H1 (cell line): Measurements from ENCODE around the gene PLCB1. TPM values are rescaled to one million over a fixed set of nuclear protein-coding genes. Genes with fewer than 3 reads are reported as not detected.

ENCODE experiments used
- CTCF ChIA-PET: fragments of 300-600 bp; sonication (Branson Sonifier 250); formaldehyde crosslinking; loops from one replicate; lab custom pipeline; 2021; ENCODE audit not compliant: partially characterized antibody; lab: Charles Lee
- POLR2A ChIA-PET: fragments of 300-600 bp; sonication (Branson Sonifier 250); formaldehyde crosslinking; loops from one replicate; lab custom pipeline; 2021; ENCODE audit warnings: inconsistent platforms; ENCODE audit not compliant: partially characterized antibody; lab: Charles Lee
- DNase-seq, 2 experiments: peaks; one replicate each; pipeline versions ENCODE4 v3.0.0 to v3.0.0-alpha.2; 2010 to 2022; ENCODE audit warnings: low spot score in 2 of 2, low read depth in 1 of 2, mixed read lengths in 1 of 2
- FAIRE-seq: peaks from 2 replicates; lab custom pipeline; 2011; peaks lifted over from hg19 to GRCh38; lab: Jason Lieb, UNC
- H2AFZ ChIP-seq: 2 replicates; pipeline ENCODE4 v1.8.1; 2012; ENCODE audit warnings: low read length, inconsistent platforms
- H2AK5ac ChIP-seq: 2 replicates; pipeline ENCODE4 v1.6.1; 2013; ENCODE audit warnings: low read depth, low read length
- H2BK120ac ChIP-seq: replicated peaks from 2 replicates; pipeline ENCODE3; 2013; ENCODE audit warnings: low read depth, low read length, inconsistent platforms
- H2BK12ac ChIP-seq: 2 replicates; pipeline ENCODE4 v1.6.1; 2013; ENCODE audit warnings: low read depth, low read length
- H2BK15ac ChIP-seq: 2 replicates; pipeline ENCODE4 v1.6.1; 2013; ENCODE audit warnings: low read length
- H2BK20ac ChIP-seq: 2 replicates; pipeline ENCODE4 v1.6.1; 2013; ENCODE audit warnings: low read length
- H2BK5ac ChIP-seq: 2 replicates; pipeline ENCODE4 v1.6.1; 2013; ENCODE audit warnings: low read depth, low read length
- H3K14ac ChIP-seq: 2 replicates; pipeline ENCODE4 v1.6.1; 2013; ENCODE audit warnings: inconsistent platforms; ENCODE audit not compliant: insufficient read length
- H3K18ac ChIP-seq: 2 replicates; pipeline ENCODE4 v1.6.1; 2013; ENCODE audit warnings: low read length; ENCODE audit errors: extremely low read depth
- H3K23ac ChIP-seq: 2 replicates; pipeline ENCODE4 v1.6.1; 2013; ENCODE audit warnings: inconsistent platforms; ENCODE audit not compliant: insufficient read length
- H3K23me2 ChIP-seq: 2 replicates; pipeline ENCODE4 v1.6.1; 2013; ENCODE audit warnings: low read depth, low read length
- H3K27ac ChIP-seq: 2 replicates; pipeline ENCODE4 v1.6.1; 2011; ENCODE audit warnings: low read depth, low read length, inconsistent platforms
- H3K27me3 ChIP-seq, 4 experiments: replicated peaks in 1 of 4; 1 replicate in 1 of 4; 2 replicates in 3 of 4; pipeline versions ENCODE4 v1.6.1 to v1.8.1; 2011 to 2013; ENCODE audit warnings: low read length in 3 of 4, mild to moderate bottlenecking in 3 of 4, inconsistent platforms in 2 of 4, mixed read lengths in 2 of 4, moderate library complexity in 1 of 4; ENCODE audit not compliant: control insufficient read depth in 3 of 4, insufficient read depth in 3 of 4; ENCODE audit errors: extremely low read depth in 1 of 4
- H3K36me3 ChIP-seq, 4 experiments: 2 replicates each; pipeline versions ENCODE4 v1.6.1 to v1.8.1; 2011 to 2013; ENCODE audit warnings: mild to moderate bottlenecking in 4 of 4, low read length in 3 of 4, moderate library complexity in 2 of 4, control low read depth in 1 of 4, inconsistent platforms in 1 of 4; ENCODE audit not compliant: insufficient read depth in 4 of 4, control insufficient read depth in 2 of 4
- H3K4ac ChIP-seq: replicated peaks from 2 replicates; pipeline ENCODE3; 2013; ENCODE audit warnings: low read length, low read depth, mixed read lengths, inconsistent platforms; ENCODE audit not compliant: insufficient read length
- H3K4me1 ChIP-seq, 4 experiments: replicated peaks in 1 of 4; 1 replicate in 1 of 4; 2 replicates in 3 of 4; pipeline versions ENCODE4 v1.6.1 to v1.8.1; 2011 to 2013; ENCODE audit warnings: low read length in 3 of 4, inconsistent platforms in 2 of 4, mixed read lengths in 1 of 4; ENCODE audit not compliant: insufficient read depth in 4 of 4, control insufficient read depth in 3 of 4
- H3K4me2 ChIP-seq, 2 experiments: 2 replicates each; pipeline versions ENCODE4 v1.6.1 to v1.8.1; 2011 to 2013; ENCODE audit warnings: low read depth in 2 of 2, low read length in 2 of 2, control low read depth in 1 of 2, inconsistent platforms in 1 of 2, mild to moderate bottlenecking in 1 of 2; ENCODE audit not compliant: insufficient read depth in 1 of 2
- H3K4me3 ChIP-seq, 4 experiments: fragments of 200-600, 300-600 bp in 1 of 4; sonication (generic), shearing (Covaris generic), sonication (Bioruptor Twin) in 1 of 4; 2 replicates each; pipeline versions ENCODE4 v1.5.1 to v1.8.1; 2011 to 2016; ENCODE audit warnings: low read length in 4 of 4, low read depth in 3 of 4, control low read depth in 2 of 4, inconsistent platforms in 2 of 4, mild to moderate bottlenecking in 2 of 4, mixed read lengths in 1 of 4, moderate library complexity in 1 of 4; ENCODE audit not compliant: insufficient read depth in 2 of 4; ENCODE audit errors: extremely low read depth in 1 of 4
- H3K56ac ChIP-seq: replicated peaks from 2 replicates; pipeline ENCODE3; 2013; ENCODE audit warnings: low read depth, mild to moderate bottlenecking, mixed read lengths, low read length, inconsistent platforms; ENCODE audit not compliant: insufficient read length
- H3K79me1 ChIP-seq: 2 replicates; pipeline ENCODE4 v1.6.1; 2013; ENCODE audit warnings: low read depth, low read length, control low read depth
- H3K79me2 ChIP-seq, 2 experiments: 2 replicates each; pipeline versions ENCODE4 v1.6.1 to v1.8.1; 2012 to 2013; ENCODE audit warnings: low read length in 2 of 2, mild to moderate bottlenecking in 2 of 2, inconsistent platforms in 1 of 2; ENCODE audit not compliant: insufficient read depth in 2 of 2, control insufficient read depth in 1 of 2
- H3K9ac ChIP-seq, 4 experiments: replicated peaks in 1 of 4; 1 replicate in 1 of 4; 2 replicates in 3 of 4; pipeline versions ENCODE4 v1.6.1 to v1.8.1; 2011 to 2013; ENCODE audit warnings: low read depth in 3 of 4, low read length in 3 of 4, control low read depth in 2 of 4, mild to moderate bottlenecking in 2 of 4, moderate library complexity in 2 of 4, inconsistent platforms in 1 of 4; ENCODE audit errors: extremely low read depth in 1 of 4
- H3K9me3 ChIP-seq, 2 experiments: 2 replicates each; pipeline versions ENCODE4 v1.6.1 to v1.8.1; 2012 to 2013; ENCODE audit warnings: mild to moderate bottlenecking in 2 of 2, moderate library complexity in 2 of 2, control low read depth in 1 of 2, inconsistent platforms in 1 of 2, low read depth in 1 of 2, low read length in 1 of 2, mixed read lengths in 1 of 2; ENCODE audit not compliant: insufficient read depth in 2 of 2
- H4K20me1 ChIP-seq, 2 experiments: replicated peaks in 1 of 2; 2 replicates each; pipeline versions ENCODE3 to v1.8.1; 2011 to 2013; ENCODE audit warnings: inconsistent platforms in 2 of 2, low read length in 2 of 2, mild to moderate bottlenecking in 1 of 2; ENCODE audit not compliant: insufficient read depth in 2 of 2, control insufficient read depth in 1 of 2
- H4K5ac ChIP-seq: 2 replicates; pipeline ENCODE4 v1.6.1; 2013; ENCODE audit warnings: low read length, low read depth, mixed read lengths, inconsistent platforms; ENCODE audit not compliant: insufficient read length
- H4K8ac ChIP-seq: 2 replicates; pipeline ENCODE4 v1.8.0; 2013; ENCODE audit warnings: mild to moderate bottlenecking, moderate library complexity, low read length, inconsistent platforms; ENCODE audit not compliant: insufficient read depth; ENCODE audit errors: extremely low read depth
- H4K91ac ChIP-seq: replicated peaks from 2 replicates; pipeline ENCODE3; 2013; ENCODE audit warnings: low read length, mixed read lengths, inconsistent platforms; ENCODE audit not compliant: insufficient read length
- JUN ChIP-seq: IDR thresholded peaks from 2 replicates; pipeline ENCODE4 v1.6.1; 2011; ENCODE audit warnings: low read depth, mild to moderate bottlenecking, improper control_type of control experiment, low read length
- RAD21 ChIP-seq, 2 experiments: IDR thresholded peaks in 1 of 2; conservative IDR thresholded peaks in 1 of 2; 2 replicates each; pipeline ENCODE4 v1.6.1; 2011; ENCODE audit warnings: low read depth in 2 of 2, low read length in 2 of 2, improper control_type of control experiment in 1 of 2, inconsistent platforms in 1 of 2, mild to moderate bottlenecking in 1 of 2, moderate library complexity in 1 of 2
- SRF ChIP-seq: IDR thresholded peaks from 2 replicates; pipeline ENCODE4 v1.6.1; 2011; ENCODE audit warnings: mild to moderate bottlenecking, low read depth, low read length, moderate library complexity
- WGBS, 2 experiments: shearing (Covaris generic) in 1 of 2; methylation state at CpG; one replicate each; pipeline versions ENCODE4 v1.1.6 to v1.1.7; 2013 to 2015; ENCODE audit warnings: low lambda C conversion rate in 2 of 2, mixed read lengths in 2 of 2, inconsistent platforms in 1 of 2, low coverage in 1 of 2, missing lambda C conversion rate in 1 of 2; ENCODE audit not compliant: insufficient replicate concordance in 2 of 2, insufficient coverage in 1 of 2, insufficient read length in 1 of 2; ENCODE audit errors: extremely low coverage in 1 of 2, missing lambda C conversion rate in 1 of 2; 5-methylcytosine and 5-hydroxymethylcytosine counted together
- polyA plus RNA-seq, 7 experiments: library from polyadenylated mRNA; depleted of rRNA in 3 of 7; stranded (reverse) in 5 of 7; unstranded in 2 of 7; fragments of >200 nt in 5 of 7; fragments of 200-250 nt in 2 of 7; gene quantifications; 1 replicate in 5 of 7; 2 replicates in 1 of 7; 4 replicates in 1 of 7; pipeline versions ENCODE4 v1.2.1 to v1.2.3, GENCODE V29; 2011 to 2013; ENCODE audit warnings: missing spikeins in 2 of 7, mixed read lengths in 2 of 7
- total RNA-seq: library from RNA; stranded (reverse); fragmentation: NEBNext Ultra II Directional; extraction: Animal tissue kit (Norgen Biotek cat#: 25700); gene quantifications from 2 replicates; pipeline ENCODE4 v1.2.1, GENCODE V29; 2021
- TF ChIP-seq, protein P1 (sequence below): IDR thresholded peaks from 2 replicates; pipeline ENCODE4 v1.6.1; 2012; ENCODE audit warnings: low read length, inconsistent platforms
- TF ChIP-seq, protein P2 (sequence below), 3 experiments: IDR thresholded peaks; 1 replicate in 2 of 3; 2 replicates in 1 of 3; pipeline versions ENCODE4 v1.5.1 to v1.6.1; 2011; ENCODE audit warnings: low read length in 3 of 3, mild to moderate bottlenecking in 3 of 3, inconsistent platforms in 2 of 3, low read depth in 1 of 3, moderate library complexity in 1 of 3; ENCODE audit not compliant: insufficient read depth in 1 of 3; ENCODE audit errors: control extremely low read depth in 1 of 3

PLCB1 gene
- total and polyA plus RNA-seq, 2 of the 8 experiments (the other 6 are each of a cell fraction or from before 2014, with no cell fraction given), result 2.6 to 9.1 TPM

DNA sequence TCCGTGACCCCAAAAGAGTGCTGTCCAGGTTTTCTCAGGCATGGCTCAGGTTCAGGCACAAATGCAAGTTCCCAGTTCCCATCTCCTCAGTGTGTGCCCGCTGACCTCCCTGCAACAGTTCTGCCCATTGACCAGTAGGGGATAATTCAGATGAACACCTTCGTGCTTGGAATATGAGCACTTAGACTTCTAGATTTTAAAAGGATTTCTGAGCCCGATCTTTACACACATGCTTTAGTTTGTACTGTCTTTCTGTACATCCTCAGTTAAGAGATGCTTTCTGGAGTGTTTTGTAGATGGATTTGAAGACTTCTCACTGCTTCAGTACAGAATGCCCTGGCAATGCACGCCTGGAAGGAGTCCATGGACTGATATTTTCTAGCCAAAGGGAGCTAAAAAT lies 697.2 kb downstream of the PLCB1 start:
- H3K27ac ChIP-seq, result no peak overlapping the region
- FAIRE-seq, result peak; percentile 39
- H3K4me2 ChIP-seq, result no peak overlapping the region
- no peak overlapping the region for H2BK20ac ChIP-seq
- no peak overlapping the region for H3K14ac ChIP-seq
- no peaks in the 10 kb centered on the region for H3K79me2 ChIP-seq
- H3K56ac ChIP-seq, result no peak overlapping the region
- no peaks in the 10 kb centered on the region for H3K9me3 ChIP-seq
- TF ChIP-seq, protein P1, sequence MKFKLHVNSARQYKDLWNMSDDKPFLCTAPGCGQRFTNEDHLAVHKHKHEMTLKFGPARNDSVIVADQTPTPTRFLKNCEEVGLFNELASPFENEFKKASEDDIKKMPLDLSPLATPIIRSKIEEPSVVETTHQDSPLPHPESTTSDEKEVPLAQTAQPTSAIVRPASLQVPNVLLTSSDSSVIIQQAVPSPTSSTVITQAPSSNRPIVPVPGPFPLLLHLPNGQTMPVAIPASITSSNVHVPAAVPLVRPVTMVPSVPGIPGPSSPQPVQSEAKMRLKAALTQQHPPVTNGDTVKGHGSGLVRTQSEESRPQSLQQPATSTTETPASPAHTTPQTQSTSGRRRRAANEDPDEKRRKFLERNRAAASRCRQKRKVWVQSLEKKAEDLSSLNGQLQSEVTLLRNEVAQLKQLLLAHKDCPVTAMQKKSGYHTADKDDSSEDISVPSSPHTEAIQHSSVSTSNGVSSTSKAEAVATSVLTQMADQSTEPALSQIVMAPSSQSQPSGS, result no peak
- TF ChIP-seq RAD21 (IDR thresholded peaks at IDR 0.05 in 1 of 2, conservative IDR thresholded peaks at IDR 0.05 in 1 of 2; ENCODE audit: low read depth in 2 of 2, low read length in 2 of 2), result peak in 1 of 2 experiments; percentile 18; a peak in 1 of 4 replicates
- TF ChIP-seq, protein P2, sequence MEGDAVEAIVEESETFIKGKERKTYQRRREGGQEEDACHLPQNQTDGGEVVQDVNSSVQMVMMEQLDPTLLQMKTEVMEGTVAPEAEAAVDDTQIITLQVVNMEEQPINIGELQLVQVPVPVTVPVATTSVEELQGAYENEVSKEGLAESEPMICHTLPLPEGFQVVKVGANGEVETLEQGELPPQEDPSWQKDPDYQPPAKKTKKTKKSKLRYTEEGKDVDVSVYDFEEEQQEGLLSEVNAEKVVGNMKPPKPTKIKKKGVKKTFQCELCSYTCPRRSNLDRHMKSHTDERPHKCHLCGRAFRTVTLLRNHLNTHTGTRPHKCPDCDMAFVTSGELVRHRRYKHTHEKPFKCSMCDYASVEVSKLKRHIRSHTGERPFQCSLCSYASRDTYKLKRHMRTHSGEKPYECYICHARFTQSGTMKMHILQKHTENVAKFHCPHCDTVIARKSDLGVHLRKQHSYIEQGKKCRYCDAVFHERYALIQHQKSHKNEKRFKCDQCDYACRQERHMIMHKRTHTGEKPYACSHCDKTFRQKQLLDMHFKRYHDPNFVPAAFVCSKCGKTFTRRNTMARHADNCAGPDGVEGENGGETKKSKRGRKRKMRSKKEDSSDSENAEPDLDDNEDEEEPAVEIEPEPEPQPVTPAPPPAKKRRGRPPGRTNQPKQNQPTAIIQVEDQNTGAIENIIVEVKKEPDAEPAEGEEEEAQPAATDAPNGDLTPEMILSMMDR (IDR thresholded peaks at IDR 0.05; ENCODE audit: control extremely low read depth in 1 of 3, insufficient read depth in 1 of 3, low read depth in 1 of 3, low read length in 3 of 3), result peak; percentile 24 to 59 (median 52); a peak in 3 of 4 replicates
- no peak for TF ChIP-seq JUN
- TF ChIP-seq SRF, result no peak
- 78% methylated on average over 5 of the region's 5 CpGs; no CpG with 5 or more reads in 1 of the 2 experiments for WGBS, 2 experiments
- H3K4me1 ChIP-seq, result no peaks in the 10 kb centered on the region
- H2BK12ac ChIP-seq, result no peak overlapping the region
- no peak overlapping the region for H2BK120ac ChIP-seq
- no peaks in the 10 kb centered on the region for H3K36me3 ChIP-seq
- H2AK5ac ChIP-seq, result no peak overlapping the region
- POLR2A ChIA-PET, result no interaction called here
- H4K91ac ChIP-seq, result no peak overlapping the region
- no peaks in the 10 kb centered on the region for H4K20me1 ChIP-seq
- no peak overlapping the region for H3K4me3 ChIP-seq
- CTCF ChIA-PET, result interaction anchor here (0.9 to 1.7 kb wide), 11 partner anchors 12 to 392 kb away, joined by 3 to 11 read pairs (median 5); no protein-coding TSS in a partner anchor
- no peak overlapping the region for H4K8ac ChIP-seq
- no peak overlapping the region for H2BK15ac ChIP-seq
- no peak for DNase-seq
- H2AFZ ChIP-seq, result no peak overlapping the region
- no peaks in the 10 kb centered on the region for H3K27me3 ChIP-seq
- H3K23ac ChIP-seq, result no peak overlapping the region
- H4K5ac ChIP-seq, result no peak overlapping the region
- H3K79me1 ChIP-seq, result no peaks in the 10 kb centered on the region
- no peak overlapping the region for H3K4ac ChIP-seq
- H3K9ac ChIP-seq, result no peak overlapping the region
- H3K23me2 ChIP-seq, result no peaks in the 10 kb centered on the region
- H3K18ac ChIP-seq, result no peak overlapping the region
- no peak overlapping the region for H2BK5ac ChIP-seq
